ENCODE measurements around the gene GABBR2. TPM values are rescaled to one million over a fixed set of nuclear protein-coding genes. Genes with fewer than 3 reads are reported as not detected.

Gene GABBR2
- total RNA-seq, 1 experiment from 2014 or later = 0.33 TPM

DNA sequence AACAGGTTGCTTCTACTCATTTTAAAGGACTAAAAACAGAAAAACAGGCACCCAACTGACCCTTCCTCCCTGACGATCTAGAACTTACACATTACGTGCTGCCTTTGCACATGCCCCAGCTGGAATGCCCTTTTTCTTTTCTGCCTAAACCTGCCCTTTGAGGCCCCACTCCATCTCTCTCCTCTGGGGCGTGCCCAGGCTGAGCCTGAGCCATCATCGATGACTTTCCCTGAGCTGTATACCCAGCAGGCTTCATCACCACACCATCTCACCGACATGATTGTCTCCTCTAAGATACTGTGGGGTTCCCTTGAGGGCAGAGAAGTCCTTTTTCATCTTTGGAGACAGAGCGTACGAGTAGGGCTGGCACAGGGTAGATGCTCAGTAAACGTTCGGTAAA lies 24.1 kb upstream of the GABBR2 start:
- TF ChIP-seq, protein P1, sequence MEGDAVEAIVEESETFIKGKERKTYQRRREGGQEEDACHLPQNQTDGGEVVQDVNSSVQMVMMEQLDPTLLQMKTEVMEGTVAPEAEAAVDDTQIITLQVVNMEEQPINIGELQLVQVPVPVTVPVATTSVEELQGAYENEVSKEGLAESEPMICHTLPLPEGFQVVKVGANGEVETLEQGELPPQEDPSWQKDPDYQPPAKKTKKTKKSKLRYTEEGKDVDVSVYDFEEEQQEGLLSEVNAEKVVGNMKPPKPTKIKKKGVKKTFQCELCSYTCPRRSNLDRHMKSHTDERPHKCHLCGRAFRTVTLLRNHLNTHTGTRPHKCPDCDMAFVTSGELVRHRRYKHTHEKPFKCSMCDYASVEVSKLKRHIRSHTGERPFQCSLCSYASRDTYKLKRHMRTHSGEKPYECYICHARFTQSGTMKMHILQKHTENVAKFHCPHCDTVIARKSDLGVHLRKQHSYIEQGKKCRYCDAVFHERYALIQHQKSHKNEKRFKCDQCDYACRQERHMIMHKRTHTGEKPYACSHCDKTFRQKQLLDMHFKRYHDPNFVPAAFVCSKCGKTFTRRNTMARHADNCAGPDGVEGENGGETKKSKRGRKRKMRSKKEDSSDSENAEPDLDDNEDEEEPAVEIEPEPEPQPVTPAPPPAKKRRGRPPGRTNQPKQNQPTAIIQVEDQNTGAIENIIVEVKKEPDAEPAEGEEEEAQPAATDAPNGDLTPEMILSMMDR (IDR thresholded peaks at IDR 0.05; ENCODE audit: unreplicated experiment) = no peak
- intact Hi-C loops (cut with micrococcal nuclease; ENCODE audit: unreplicated experiment) = no loop called here
- no peak for DNase-seq
- H3K4me3 Mint-ChIP-seq (ENCODE audit: low read depth, unreplicated experiment) = no peak overlapping the region
- H3K4me1 Mint-ChIP-seq (ENCODE audit: low read depth, unreplicated experiment) = peaks cover 16% of the 10 kb centered on the region
- peaks cover 9% of the 10 kb centered on the region for H3K36me3 Mint-ChIP-seq (ENCODE audit: insufficient read depth, unreplicated experiment)
- H3K27ac Mint-ChIP-seq (ENCODE audit: unreplicated experiment) = no peak overlapping the region
- H3K9me3 Mint-ChIP-seq (ENCODE audit: low read depth, unreplicated experiment) = no peaks in the 10 kb centered on the region
- H3K27me3 Mint-ChIP-seq (ENCODE audit: unreplicated experiment) = no peaks in the 10 kb centered on the region
- CTCF ChIA-PET = no interaction called here
- BruUV-seq (replicated peaks) = no TSS peak

DNA sequence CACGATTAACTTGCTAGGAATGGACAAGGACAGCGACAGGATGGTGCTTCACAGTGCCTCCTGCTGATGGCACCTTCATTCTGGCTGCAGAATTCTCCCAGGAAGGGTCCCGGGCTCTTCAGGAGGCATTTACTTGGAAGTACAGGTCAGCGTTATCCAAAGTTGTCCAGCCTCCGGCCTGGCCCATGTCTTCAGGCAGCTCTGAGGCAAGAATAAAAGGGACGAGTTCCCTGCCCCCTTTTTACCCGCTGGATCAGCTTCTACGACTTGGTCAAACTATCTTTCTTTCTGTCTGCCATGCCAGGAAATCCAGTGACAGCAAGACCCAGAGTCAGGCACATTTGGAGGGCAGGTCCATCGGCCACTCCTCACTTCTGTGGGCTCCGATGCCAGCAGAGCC lies 23.4 kb upstream of the GABBR2 start:
- intact Hi-C loops (cut with micrococcal nuclease; ENCODE audit: unreplicated experiment) = no loop called here
- BruUV-seq (replicated peaks) = no TSS peak
- H3K9me3 Mint-ChIP-seq (ENCODE audit: low read depth, unreplicated experiment) = no peaks in the 10 kb centered on the region
- H3K27me3 Mint-ChIP-seq (ENCODE audit: unreplicated experiment) = peaks cover 6% of the 10 kb centered on the region
- TF ChIP-seq, protein P1 (IDR thresholded peaks at IDR 0.05; ENCODE audit: unreplicated experiment) = no peak
- no peak overlapping the region for H3K4me3 Mint-ChIP-seq (ENCODE audit: low read depth, unreplicated experiment)
- CTCF ChIA-PET = no interaction called here
- no peak for DNase-seq
- peaks cover 13% of the 10 kb centered on the region for H3K4me1 Mint-ChIP-seq (ENCODE audit: low read depth, unreplicated experiment)
- no peak overlapping the region for H3K27ac Mint-ChIP-seq (ENCODE audit: unreplicated experiment)
- peaks cover 9% of the 10 kb centered on the region for H3K36me3 Mint-ChIP-seq (ENCODE audit: insufficient read depth, unreplicated experiment)

DNA sequence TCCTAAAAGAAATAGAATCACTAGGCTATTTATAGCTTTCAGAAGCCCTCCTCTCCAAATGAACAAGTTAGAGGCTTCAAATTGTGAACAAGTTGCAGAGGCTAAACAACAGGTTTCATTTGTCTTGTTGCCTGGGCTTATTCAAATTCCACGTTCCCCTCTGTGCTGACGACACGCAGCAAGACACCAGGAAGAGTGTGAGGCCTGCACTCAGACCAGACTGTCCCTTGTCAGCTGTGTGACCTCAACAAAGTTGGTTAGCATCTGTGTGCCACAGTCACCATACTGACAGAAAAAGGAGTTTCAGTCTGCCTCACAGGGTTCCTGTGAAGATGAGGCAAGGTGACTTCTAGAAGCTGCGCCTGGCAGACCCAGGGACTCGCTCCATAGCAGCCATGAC lies 22.1 kb upstream of the GABBR2 start:
- Mint-ChIP-seq H3K4me1 (ENCODE audit: low read depth, unreplicated experiment) (peaks cover under 1% of the 10 kb centered on the region), H3K36me3 (ENCODE audit: insufficient read depth, unreplicated experiment) (peaks cover 3% of the 10 kb centered on the region), H3K4me3 (ENCODE audit: low read depth, unreplicated experiment) (no peak overlapping the region), H3K27ac (ENCODE audit: unreplicated experiment) (no peak overlapping the region), H3K9me3 (ENCODE audit: low read depth, unreplicated experiment) (no peaks in the 10 kb centered on the region), H3K27me3 (ENCODE audit: unreplicated experiment) (peaks cover 18% of the 10 kb centered on the region)
- intact Hi-C loops (cut with micrococcal nuclease; ENCODE audit: unreplicated experiment) = no loop called here
- TF ChIP-seq, protein P1 (IDR thresholded peaks at IDR 0.05; ENCODE audit: unreplicated experiment) = no peak
- BruUV-seq (replicated peaks) = no TSS peak
- CTCF ChIA-PET = no interaction called here
- DNase-seq = no peak

DNA sequence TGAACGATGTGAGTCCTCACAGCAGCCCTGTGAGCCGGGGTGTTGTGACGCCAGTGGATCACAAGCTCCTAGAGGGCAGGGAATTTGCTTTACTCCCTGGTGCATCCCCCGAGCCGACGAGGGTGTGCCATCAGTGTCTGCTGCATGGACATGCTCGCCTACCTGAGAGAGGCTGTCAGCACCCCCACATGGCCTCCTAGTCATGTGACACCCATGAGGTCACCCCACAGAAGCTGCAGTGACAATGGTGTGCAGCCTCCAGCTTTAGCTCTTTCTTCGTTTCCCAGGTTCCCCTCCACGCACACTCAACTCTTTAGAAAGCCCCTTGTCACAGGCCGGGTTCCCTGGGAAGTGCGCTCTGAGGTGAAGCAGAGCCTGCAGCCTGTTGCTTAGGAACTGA lies 19.8 kb upstream of the GABBR2 start:
- no peak for DNase-seq
- Mint-ChIP-seq H3K4me3 (ENCODE audit: low read depth, unreplicated experiment) (no peak overlapping the region), H3K27ac (ENCODE audit: unreplicated experiment) (no peak overlapping the region), H3K36me3 (ENCODE audit: insufficient read depth, unreplicated experiment) (no peaks in the 10 kb centered on the region), H3K9me3 (ENCODE audit: low read depth, unreplicated experiment) (no peaks in the 10 kb centered on the region), H3K4me1 (ENCODE audit: low read depth, unreplicated experiment) (no peaks in the 10 kb centered on the region), H3K27me3 (ENCODE audit: unreplicated experiment) (peaks cover 38% of the 10 kb centered on the region)
- TF ChIP-seq, protein P1 (IDR thresholded peaks at IDR 0.05; ENCODE audit: unreplicated experiment) = no peak
- no TSS peak for BruUV-seq (replicated peaks)
- intact Hi-C loops (cut with micrococcal nuclease; ENCODE audit: unreplicated experiment) = no loop called here
- CTCF ChIA-PET = no interaction called here

DNA sequence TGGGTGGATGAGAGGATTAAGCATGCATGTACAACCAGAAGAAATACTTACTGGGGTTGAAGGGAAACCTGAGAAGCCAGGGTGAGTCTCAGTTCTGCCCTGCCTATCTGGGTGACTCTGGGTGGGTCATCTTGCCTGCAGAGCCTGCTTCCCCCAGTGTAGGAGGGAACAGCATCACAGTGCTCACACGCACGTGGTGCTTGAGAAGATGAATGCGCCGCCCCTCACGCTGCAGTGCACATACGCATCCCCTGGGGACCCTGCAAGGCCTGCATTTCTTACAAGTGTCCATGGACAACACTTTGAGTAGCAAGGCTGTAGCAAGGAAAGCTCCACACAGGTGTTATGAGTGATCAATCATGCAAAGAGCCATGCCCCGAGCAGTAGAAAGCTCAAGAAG lies 18.7 kb upstream of the GABBR2 start:
- H3K4me1 Mint-ChIP-seq (ENCODE audit: low read depth, unreplicated experiment) = no peaks in the 10 kb centered on the region
- H3K27ac Mint-ChIP-seq (ENCODE audit: unreplicated experiment) = no peak overlapping the region
- peaks cover 49% of the 10 kb centered on the region for H3K27me3 Mint-ChIP-seq (ENCODE audit: unreplicated experiment)
- TF ChIP-seq, protein P1 (IDR thresholded peaks at IDR 0.05; ENCODE audit: unreplicated experiment) = no peak
- no peaks in the 10 kb centered on the region for H3K36me3 Mint-ChIP-seq (ENCODE audit: insufficient read depth, unreplicated experiment)
- H3K9me3 Mint-ChIP-seq (ENCODE audit: low read depth, unreplicated experiment) = no peaks in the 10 kb centered on the region
- CTCF ChIA-PET = no interaction called here
- no TSS peak for BruUV-seq (replicated peaks)
- H3K4me3 Mint-ChIP-seq (ENCODE audit: low read depth, unreplicated experiment) = no peak overlapping the region
- intact Hi-C loops (cut with micrococcal nuclease; ENCODE audit: unreplicated experiment) = no loop called here
- DNase-seq = no peak
